ENCODE measurements around the gene HOXB6. TPM values are rescaled to one million over a fixed set of nuclear protein-coding genes. Genes with fewer than 3 reads are reported as not detected.

The HOXB6 gene
- polyA plus RNA-seq, 3 donors, result not detected

DNA sequence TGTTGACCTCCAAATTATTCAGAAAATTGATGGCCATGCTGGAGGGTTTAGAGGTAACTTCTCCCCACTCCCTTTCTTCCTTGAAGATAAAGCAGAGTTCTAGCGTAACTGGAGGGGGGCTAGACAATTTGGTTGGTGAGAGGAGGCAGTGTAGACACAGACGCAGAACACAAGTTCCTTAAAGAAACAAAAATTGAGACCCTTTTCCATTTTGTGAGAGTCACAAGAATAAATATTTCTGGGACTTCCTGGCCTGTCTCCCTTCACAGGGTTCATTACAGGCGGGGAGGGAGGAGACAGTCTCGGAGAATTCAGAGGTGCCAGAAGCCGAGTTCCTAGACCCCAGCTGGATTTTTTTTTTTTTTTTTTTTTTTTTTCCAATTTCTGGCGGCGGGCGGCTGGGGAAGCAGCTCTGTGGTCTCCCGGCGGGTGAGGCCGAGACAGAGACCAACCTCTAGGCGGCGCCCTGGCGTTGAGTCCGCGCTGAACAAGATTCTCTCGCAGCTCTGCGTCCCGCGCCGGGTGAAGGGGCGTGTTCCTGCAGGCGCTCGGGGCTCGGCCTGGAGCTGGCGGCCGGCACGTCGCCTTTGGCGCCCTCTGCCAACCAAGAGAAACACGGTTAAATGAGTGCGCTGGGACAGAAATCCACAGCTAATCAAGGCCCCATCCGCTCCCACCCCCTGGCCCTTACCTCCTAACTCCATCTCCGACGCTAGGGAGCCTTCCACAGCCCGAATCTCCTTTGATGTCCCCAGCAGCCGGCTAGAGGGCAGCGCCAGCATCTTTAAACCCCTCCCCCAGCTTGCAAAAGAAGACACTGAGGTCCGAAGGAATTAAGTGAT is 31.6 kb upstream of the HOXB6 start:
- no peak overlapping the region for H3K9ac ChIP-seq (ENCODE audit: insufficient read depth, low read length, poor library complexity, severe bottlenecking)
- intact Hi-C loops (cut with micrococcal nuclease), result no loop called here
- peaks cover 0 to 17% of the 10 kb centered on the region in 2 donors for H3K9me3 ChIP-seq (replicated peaks in 1 of 2; ENCODE audit: control insufficient read depth in 1 of 2, insufficient read depth in 1 of 2, low read length in 2 of 2)
- H3K4me1 Mint-ChIP-seq, result peaks cover 4% of the 10 kb centered on the region
- H4K20me1 ChIP-seq (ENCODE audit: insufficient read depth, low read length), result no peaks in the 10 kb centered on the region
- peaks cover 91 to 99% (median 96%) of the 10 kb centered on the region in 3 donors for H3K27me3 Mint-ChIP-seq (ENCODE audit: low read depth in 3 of 3)
- no peaks in the 10 kb centered on the region for H3K36me3 ChIP-seq (replicated peaks in 1 of 2; ENCODE audit: control insufficient read depth in 1 of 2, insufficient read depth in 2 of 2, low read length in 2 of 2)
- peaks cover 86 to 100% of the 10 kb centered on the region in 2 donors for H3K27me3 ChIP-seq (ENCODE audit: control insufficient read depth in 2 of 2, insufficient read depth in 2 of 2, low read length in 2 of 2)
- H3K4me1 ChIP-seq (ENCODE audit: control insufficient read depth in 1 of 2, insufficient read depth in 2 of 2, low read length in 2 of 2), result no peaks in the 10 kb centered on the region
- peaks cover 0 to 21% (median 11%) of the 10 kb centered on the region in 7 donors for H3K9me3 Mint-ChIP-seq
- no peak overlapping the region for H3K27ac Mint-ChIP-seq
- H3K4me3 Mint-ChIP-seq, result peak overlapping the region in 1 of 2 donors; percentile 84
- H3K36me3 Mint-ChIP-seq, result peaks cover 0 to 4% of the 10 kb centered on the region in 2 donors
- H3K4me2 ChIP-seq (replicated peaks; ENCODE audit: extremely low read depth, low read length, poor library complexity, severe bottlenecking), result no peak overlapping the region
- TF ChIP-seq, protein P1, sequence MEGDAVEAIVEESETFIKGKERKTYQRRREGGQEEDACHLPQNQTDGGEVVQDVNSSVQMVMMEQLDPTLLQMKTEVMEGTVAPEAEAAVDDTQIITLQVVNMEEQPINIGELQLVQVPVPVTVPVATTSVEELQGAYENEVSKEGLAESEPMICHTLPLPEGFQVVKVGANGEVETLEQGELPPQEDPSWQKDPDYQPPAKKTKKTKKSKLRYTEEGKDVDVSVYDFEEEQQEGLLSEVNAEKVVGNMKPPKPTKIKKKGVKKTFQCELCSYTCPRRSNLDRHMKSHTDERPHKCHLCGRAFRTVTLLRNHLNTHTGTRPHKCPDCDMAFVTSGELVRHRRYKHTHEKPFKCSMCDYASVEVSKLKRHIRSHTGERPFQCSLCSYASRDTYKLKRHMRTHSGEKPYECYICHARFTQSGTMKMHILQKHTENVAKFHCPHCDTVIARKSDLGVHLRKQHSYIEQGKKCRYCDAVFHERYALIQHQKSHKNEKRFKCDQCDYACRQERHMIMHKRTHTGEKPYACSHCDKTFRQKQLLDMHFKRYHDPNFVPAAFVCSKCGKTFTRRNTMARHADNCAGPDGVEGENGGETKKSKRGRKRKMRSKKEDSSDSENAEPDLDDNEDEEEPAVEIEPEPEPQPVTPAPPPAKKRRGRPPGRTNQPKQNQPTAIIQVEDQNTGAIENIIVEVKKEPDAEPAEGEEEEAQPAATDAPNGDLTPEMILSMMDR (IDR thresholded peaks at IDR 0.05), result peak; percentile 75
- no peak overlapping the region for H3K27ac ChIP-seq (ENCODE audit: low read depth in 1 of 2, low read length in 2 of 2)
- no peak overlapping the region for H3K4me3 ChIP-seq (replicated peaks in 1 of 3; ENCODE audit: low read depth in 2 of 3, low read length in 3 of 3)
- WGBS (ENCODE audit: insufficient coverage), result 2% methylated on average over 27 of the region's 39 CpGs
- no peak overlapping the region for H2AFZ ChIP-seq (ENCODE audit: insufficient read depth, low read depth, low read length, poor library complexity, severe bottlenecking)
- peak in 2 of 3 donors; percentile 10 to 35 for DNase-seq
- no peaks in the 10 kb centered on the region for H3K79me2 ChIP-seq (ENCODE audit: insufficient read depth, low read length)

DNA sequence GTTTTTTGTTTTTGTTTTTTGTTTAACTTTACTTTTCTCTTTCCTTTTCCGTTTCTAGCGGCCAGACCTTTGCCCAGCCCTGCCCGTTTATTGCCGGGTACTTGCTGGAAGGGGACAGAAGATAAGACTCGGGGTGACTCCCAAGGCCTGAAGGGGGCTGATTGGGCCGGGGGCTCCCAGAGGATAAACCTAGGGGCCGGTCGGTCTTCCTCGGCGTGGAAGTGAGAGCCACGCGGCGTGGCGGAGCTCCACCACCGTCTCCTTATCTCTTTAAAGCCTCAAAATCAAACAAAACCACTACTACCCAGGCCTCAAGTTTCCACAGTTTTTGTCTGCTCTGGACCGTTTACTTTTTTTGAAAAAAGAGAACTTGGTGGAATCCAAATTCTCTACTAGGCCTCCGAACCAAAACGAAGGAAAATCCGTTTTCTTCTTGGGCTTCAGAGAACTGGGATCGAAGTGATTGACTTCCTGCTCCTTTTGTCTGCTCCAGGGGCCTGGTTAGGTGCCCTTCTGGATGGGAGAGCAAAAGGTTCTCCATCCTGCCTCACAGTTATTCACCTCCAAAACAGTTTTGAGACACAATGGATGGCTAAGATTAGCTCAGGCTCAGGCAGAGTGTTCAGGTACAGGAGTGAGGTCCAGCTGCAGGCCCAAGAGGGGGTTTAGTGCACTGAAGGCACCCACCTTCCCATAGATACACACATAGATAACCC is 29.9 kb upstream of the HOXB6 start:
- peaks cover 0 to 4% of the 10 kb centered on the region in 2 donors for H3K36me3 Mint-ChIP-seq
- TF ChIP-seq, protein P1 (IDR thresholded peaks at IDR 0.05), result no peak
- H3K27ac Mint-ChIP-seq, result no peak overlapping the region
- Histone ChIP-seq H3K79me2 (ENCODE audit: insufficient read depth, low read length) (no peaks in the 10 kb centered on the region), H3K9me3 (replicated peaks in 1 of 2; ENCODE audit: control insufficient read depth in 1 of 2, insufficient read depth in 1 of 2, low read length in 2 of 2) (peaks cover 0 to 13% of the 10 kb centered on the region in 2 donors), H2AFZ (ENCODE audit: insufficient read depth, low read depth, low read length, poor library complexity, severe bottlenecking) (no peak overlapping the region), H3K27ac (ENCODE audit: low read depth in 1 of 2, low read length in 2 of 2) (no peak overlapping the region), H3K4me3 (replicated peaks in 1 of 3; ENCODE audit: low read depth in 2 of 3, low read length in 3 of 3) (no peak overlapping the region), H3K36me3 (replicated peaks in 1 of 2; ENCODE audit: control insufficient read depth in 1 of 2, insufficient read depth in 2 of 2, low read length in 2 of 2) (no peaks in the 10 kb centered on the region), H3K9ac (ENCODE audit: insufficient read depth, low read length, poor library complexity, severe bottlenecking) (no peak overlapping the region), H3K27me3 (ENCODE audit: control insufficient read depth in 2 of 2, insufficient read depth in 2 of 2, low read length in 2 of 2) (peaks cover 71 to 100% of the 10 kb centered on the region in 2 donors), H3K4me2 (replicated peaks; ENCODE audit: extremely low read depth, low read length, poor library complexity, severe bottlenecking) (no peak overlapping the region), H3K4me1 (ENCODE audit: control insufficient read depth in 1 of 2, insufficient read depth in 2 of 2, low read length in 2 of 2) (no peaks in the 10 kb centered on the region), H4K20me1 (ENCODE audit: insufficient read depth, low read length) (no peaks in the 10 kb centered on the region)
- DNase-seq, result no peak
- H3K9me3 Mint-ChIP-seq, result peaks cover 0 to 17% (median 11%) of the 10 kb centered on the region in 7 donors
- intact Hi-C loops (cut with micrococcal nuclease), result no loop called here
- 78% methylated on average over 14 of the region's 20 CpGs for WGBS (ENCODE audit: insufficient coverage)
- peaks cover 4% of the 10 kb centered on the region for H3K4me1 Mint-ChIP-seq
- H3K4me3 Mint-ChIP-seq, result peak overlapping the region in 1 of 2 donors; percentile 84
- H3K27me3 Mint-ChIP-seq (ENCODE audit: low read depth in 3 of 3), result peaks cover 92 to 99% (median 98%) of the 10 kb centered on the region in 3 donors

Data from CD14-positive monocyte (primary cell).